Tibial artery (tissue), 4 donors: ENCODE results near the gene BCL2.

ENCODE experiments used
- DNase-seq, 2 donors: peaks; one replicate each; pipeline ENCODE4 v3.0.0-alpha.2; 2019
- H3K27ac ChIP-seq, 2 donors: fragments of 200-600 bp; sonication (generic) in 1 of 2; 1 replicate in 1 of 2; 2 replicates in 1 of 2; pipeline ENCODE4 v1.5.1; 2018 to 2019; ENCODE audit warnings: mild to moderate bottlenecking in 1 of 2
- H3K27me3 ChIP-seq, 2 donors: fragments of 200-600 bp; sonication (generic) in 1 of 2; one replicate each; pipeline versions ENCODE4 v1.5.1 to v1.6.0; 2016 to 2019
- H3K36me3 ChIP-seq, 3 donors: fragments of 200-600 bp; sonication (generic) in 2 of 3; one replicate each; pipeline ENCODE4 v1.5.1; 2016 to 2019; ENCODE audit warnings: mild to moderate bottlenecking in 2 of 3
- H3K4me1 ChIP-seq, 4 donors: fragments of 200-600 bp; sonication (generic) in 2 of 4; 1 replicate in 3 of 4; 2 replicates in 1 of 4; pipeline ENCODE4 v1.5.1; 2016 to 2019
- H3K4me3 ChIP-seq, 2 donors: fragments of 200-600 bp; sonication (generic) in 1 of 2; 1 replicate in 1 of 2; 2 replicates in 1 of 2; pipeline ENCODE4 v1.5.1; 2018 to 2019; ENCODE audit warnings: mild to moderate bottlenecking in 2 of 2
- H3K9me3 ChIP-seq, 3 donors: fragments of 200-600 bp; sonication (generic) in 1 of 3; one replicate each; pipeline ENCODE4 v1.5.1; 2016 to 2019
- intact Hi-C: fragments of 100-400 bp; cut with DNase I; formaldehyde crosslinking; loops from one replicate; pipeline ENCODE4 v1.15.0; 2023; ENCODE audit warnings: low total_unique reads
- TF ChIP-seq, protein P1 (sequence below), 2 experiments: fragments of 200-600 bp in 1 of 2; fragments of 450-650 bp in 1 of 2; IDR thresholded peaks; one replicate each; pipeline ENCODE4 v1.5.1; 2017 to 2019; ENCODE audit warnings: antibody characterized with exemption in 2 of 2, mild to moderate bottlenecking in 1 of 2, moderate library complexity in 1 of 2

The BCL2 gene

DNA sequence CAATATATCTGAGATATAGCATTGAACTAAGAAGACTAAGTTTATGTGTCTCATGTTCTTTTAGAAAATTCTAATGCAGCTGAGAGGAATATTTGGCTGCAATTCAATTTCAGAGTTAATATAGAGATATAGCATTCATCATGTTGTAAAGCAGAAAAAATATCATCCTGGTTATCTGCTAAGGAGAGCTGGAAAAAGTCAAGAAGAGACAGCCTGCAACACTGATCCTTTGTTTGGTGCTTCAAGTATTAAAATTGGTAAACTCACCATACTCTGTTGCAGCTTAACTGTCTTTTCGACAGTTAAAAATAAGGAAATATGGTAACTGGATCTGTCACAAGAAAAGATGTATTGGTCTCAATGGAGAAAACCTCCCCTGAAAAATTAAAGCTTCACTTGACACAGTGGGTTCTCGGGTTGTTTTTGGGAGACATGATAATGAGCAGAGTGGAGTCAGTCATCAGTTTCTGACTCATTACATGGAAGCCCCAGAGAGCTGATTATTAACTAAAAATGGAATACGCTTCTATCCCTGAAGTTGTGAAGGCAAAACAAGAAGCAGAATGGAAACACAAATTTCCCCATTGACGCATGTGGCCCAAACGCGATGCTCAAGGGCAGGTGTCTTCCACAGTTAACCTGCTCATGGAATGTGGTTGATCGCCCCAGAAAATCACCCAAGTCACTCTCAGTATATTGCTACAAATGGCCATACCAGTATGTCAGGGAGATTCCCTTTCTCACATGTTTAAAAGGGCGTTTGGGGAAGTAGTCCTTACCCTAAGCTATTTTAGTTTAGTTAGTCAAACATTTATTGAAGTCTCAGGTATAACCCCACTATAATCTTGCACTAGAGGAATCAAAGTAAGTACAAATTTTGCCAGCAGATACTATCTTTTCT, 8.2 kb downstream of the BCL2 start:
- Histone ChIP-seq H3K36me3 (no peaks in the 10 kb centered on the region), H3K4me1 (peaks cover 0 to 68% (median 23%) of the 10 kb centered on the region in 4 donors), H3K4me3 (no peak overlapping the region), H3K27me3 (no peaks in the 10 kb centered on the region), H3K9me3 (no peaks in the 10 kb centered on the region), H3K27ac (no peak overlapping the region)
- no peak for DNase-seq
- intact Hi-C loops: no loop called here
- TF ChIP-seq, protein P1, sequence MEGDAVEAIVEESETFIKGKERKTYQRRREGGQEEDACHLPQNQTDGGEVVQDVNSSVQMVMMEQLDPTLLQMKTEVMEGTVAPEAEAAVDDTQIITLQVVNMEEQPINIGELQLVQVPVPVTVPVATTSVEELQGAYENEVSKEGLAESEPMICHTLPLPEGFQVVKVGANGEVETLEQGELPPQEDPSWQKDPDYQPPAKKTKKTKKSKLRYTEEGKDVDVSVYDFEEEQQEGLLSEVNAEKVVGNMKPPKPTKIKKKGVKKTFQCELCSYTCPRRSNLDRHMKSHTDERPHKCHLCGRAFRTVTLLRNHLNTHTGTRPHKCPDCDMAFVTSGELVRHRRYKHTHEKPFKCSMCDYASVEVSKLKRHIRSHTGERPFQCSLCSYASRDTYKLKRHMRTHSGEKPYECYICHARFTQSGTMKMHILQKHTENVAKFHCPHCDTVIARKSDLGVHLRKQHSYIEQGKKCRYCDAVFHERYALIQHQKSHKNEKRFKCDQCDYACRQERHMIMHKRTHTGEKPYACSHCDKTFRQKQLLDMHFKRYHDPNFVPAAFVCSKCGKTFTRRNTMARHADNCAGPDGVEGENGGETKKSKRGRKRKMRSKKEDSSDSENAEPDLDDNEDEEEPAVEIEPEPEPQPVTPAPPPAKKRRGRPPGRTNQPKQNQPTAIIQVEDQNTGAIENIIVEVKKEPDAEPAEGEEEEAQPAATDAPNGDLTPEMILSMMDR (IDR thresholded peaks at IDR 0.05): no peak

GRCh38 chr18:63309422-63309821, 10.1 kb downstream of the BCL2 start:
- Histone ChIP-seq H3K36me3 (no peaks in the 10 kb centered on the region), H3K4me1 (peaks cover 0 to 49% (median 13%) of the 10 kb centered on the region in 4 donors), H3K4me3 (no peak overlapping the region), H3K27me3 (no peaks in the 10 kb centered on the region), H3K9me3 (no peaks in the 10 kb centered on the region), H3K27ac (no peak overlapping the region)
- no peak for DNase-seq
- intact Hi-C loops: no loop called here
- TF ChIP-seq, protein P1 (IDR thresholded peaks at IDR 0.05): no peak

DNA sequence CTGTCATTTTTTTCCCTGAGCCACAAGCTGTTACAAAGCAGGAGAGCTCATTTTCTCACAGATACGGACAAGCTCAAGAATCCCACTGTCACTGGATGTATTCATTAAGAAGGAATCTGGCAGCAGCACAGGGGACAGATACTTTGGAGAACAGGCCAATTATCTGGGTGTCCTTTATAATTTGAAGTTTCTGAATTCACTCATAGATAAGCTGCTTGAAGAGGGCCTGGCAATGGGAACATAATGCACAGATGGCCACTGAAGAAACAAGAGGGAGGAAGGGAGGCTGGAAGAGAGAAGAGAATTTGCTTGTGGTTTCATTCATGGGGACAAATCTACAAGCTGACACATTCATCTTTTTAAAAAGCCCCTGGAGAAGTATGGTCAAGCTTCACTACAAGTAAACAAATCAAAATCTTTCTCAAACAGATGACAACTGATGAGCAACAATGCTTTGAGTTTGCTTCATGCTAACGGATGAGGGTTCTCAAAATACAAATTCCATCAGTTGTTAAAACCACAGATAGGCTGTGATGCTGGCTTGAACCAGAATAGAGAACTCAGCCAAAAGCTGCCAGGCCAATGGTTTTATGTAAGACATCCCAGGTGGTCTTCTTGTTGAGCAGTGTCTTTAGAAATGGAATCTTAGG, 11.9 kb downstream of the BCL2 start:
- Histone ChIP-seq H3K36me3 (no peaks in the 10 kb centered on the region), H3K9me3 (no peaks in the 10 kb centered on the region), H3K4me1 (peaks cover 0 to 44% (median 20%) of the 10 kb centered on the region in 4 donors), H3K27me3 (no peaks in the 10 kb centered on the region), H3K27ac (peak overlapping the region in 1 of 2 donors; percentile 6), H3K4me3 (no peak overlapping the region)
- DNase-seq: no peak
- TF ChIP-seq, protein P1 (IDR thresholded peaks at IDR 0.05): no peak
- intact Hi-C loops: no loop called here

- intact Hi-C loops: no loop called here
- Histone ChIP-seq H3K9me3 (no peaks in the 10 kb centered on the region), H3K27me3 (no peaks in the 10 kb centered on the region), H3K4me1 (peaks cover 0 to 44% (median 23%) of the 10 kb centered on the region in 4 donors), H3K4me3 (no peak overlapping the region), H3K36me3 (no peaks in the 10 kb centered on the region), H3K27ac (peak overlapping the region in 1 of 2 donors; percentile 6)
- TF ChIP-seq, protein P1 (IDR thresholded peaks at IDR 0.05): no peak
- no peak for DNase-seq
Measured at GRCh38 chr18:63306819-63307550, 12.6 kb downstream of the BCL2 start.

GRCh38 chr18:63306249-63306648, 13.3 kb downstream of the BCL2 start:
- Histone ChIP-seq H3K4me1 (peaks cover 0 to 44% (median 27%) of the 10 kb centered on the region in 4 donors), H3K9me3 (no peaks in the 10 kb centered on the region), H3K27ac (no peak overlapping the region), H3K36me3 (no peaks in the 10 kb centered on the region), H3K4me3 (no peak overlapping the region), H3K27me3 (no peaks in the 10 kb centered on the region)
- DNase-seq: no peak
- TF ChIP-seq, protein P1 (IDR thresholded peaks at IDR 0.05): no peak
- intact Hi-C loops: no loop called here
